ENCODE data around the gene MYOT. TPM values are rescaled to one million over a fixed set of nuclear protein-coding genes. Genes with fewer than 3 reads are reported as not detected.

The MYOT gene
- total RNA-seq, 4 donors from 2014 or later, result 0.92 to 4.8 TPM; not detected in 2

DNA sequence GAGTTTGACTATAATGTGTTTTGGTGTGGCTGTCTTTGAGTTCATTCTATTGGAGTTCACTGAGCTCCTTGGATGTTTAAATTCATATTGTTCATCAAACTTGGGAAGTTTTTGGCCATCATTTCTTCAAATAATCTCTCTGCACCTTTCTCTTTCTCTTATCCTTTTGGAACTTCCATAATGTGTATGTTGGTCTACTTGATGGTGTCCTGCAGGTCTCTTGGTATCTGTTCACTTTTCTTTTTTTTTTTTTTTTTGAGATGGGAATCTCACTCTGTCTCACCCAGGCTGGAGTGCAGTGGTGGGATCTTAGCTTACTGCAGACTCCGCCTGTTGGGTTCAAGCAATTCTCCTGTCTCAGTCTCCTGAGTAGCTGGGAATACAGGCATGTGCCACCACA lies 49.3 kb downstream of the MYOT start:
- 100% methylated on average over 1 of the region's 1 CpG for WGBS, 2 donors

DNA sequence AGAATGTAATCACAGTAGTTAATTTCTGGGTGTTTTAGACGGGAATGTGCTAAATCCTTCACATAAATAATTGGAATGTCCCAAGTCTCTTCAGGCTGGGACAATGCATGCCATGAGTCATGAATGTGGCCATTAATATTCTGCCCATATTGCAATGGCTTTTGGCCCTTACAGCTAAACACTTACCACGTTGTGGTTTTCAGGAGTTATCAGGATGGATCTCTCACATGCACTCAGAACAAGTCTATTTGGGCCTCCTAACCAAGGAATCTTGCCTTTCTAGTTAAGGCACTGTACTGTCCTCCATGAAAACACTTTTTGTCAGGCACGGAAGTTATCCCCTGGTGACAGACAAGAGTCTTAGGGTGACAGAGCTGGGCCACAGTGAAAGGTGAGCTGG lies 54.3 kb downstream of the MYOT start:
- intact Hi-C loops (cut with DNase I), result no loop called here
- H3K4me1 ChIP-seq, result no peaks in the 10 kb centered on the region
- H3K36me3 ChIP-seq, result no peaks in the 10 kb centered on the region
- WGBS, 2 donors, result 35 to 45% methylated on average over 2 to 3 of the region's 3 CpGs
- DNase-seq, result no peak
- no peak overlapping the region for H3K27ac ChIP-seq
- H3K27me3 ChIP-seq, result no peaks in the 10 kb centered on the region
- H3K9me3 ChIP-seq, result no peaks in the 10 kb centered on the region
- no peak overlapping the region for H3K4me3 ChIP-seq
- TF ChIP-seq POLR2A (IDR thresholded peaks at IDR 0.05), result no peak
- TF ChIP-seq, protein P1, sequence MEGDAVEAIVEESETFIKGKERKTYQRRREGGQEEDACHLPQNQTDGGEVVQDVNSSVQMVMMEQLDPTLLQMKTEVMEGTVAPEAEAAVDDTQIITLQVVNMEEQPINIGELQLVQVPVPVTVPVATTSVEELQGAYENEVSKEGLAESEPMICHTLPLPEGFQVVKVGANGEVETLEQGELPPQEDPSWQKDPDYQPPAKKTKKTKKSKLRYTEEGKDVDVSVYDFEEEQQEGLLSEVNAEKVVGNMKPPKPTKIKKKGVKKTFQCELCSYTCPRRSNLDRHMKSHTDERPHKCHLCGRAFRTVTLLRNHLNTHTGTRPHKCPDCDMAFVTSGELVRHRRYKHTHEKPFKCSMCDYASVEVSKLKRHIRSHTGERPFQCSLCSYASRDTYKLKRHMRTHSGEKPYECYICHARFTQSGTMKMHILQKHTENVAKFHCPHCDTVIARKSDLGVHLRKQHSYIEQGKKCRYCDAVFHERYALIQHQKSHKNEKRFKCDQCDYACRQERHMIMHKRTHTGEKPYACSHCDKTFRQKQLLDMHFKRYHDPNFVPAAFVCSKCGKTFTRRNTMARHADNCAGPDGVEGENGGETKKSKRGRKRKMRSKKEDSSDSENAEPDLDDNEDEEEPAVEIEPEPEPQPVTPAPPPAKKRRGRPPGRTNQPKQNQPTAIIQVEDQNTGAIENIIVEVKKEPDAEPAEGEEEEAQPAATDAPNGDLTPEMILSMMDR (IDR thresholded peaks at IDR 0.05), result no peak

More for the DNA sequence above, 49.3 kb downstream of the MYOT start:
- H3K27ac ChIP-seq, result no peak overlapping the region
- no peaks in the 10 kb centered on the region for H3K4me1 ChIP-seq
- intact Hi-C loops (cut with DNase I), result no loop called here
- TF ChIP-seq POLR2A (IDR thresholded peaks at IDR 0.05), result no peak
- TF ChIP-seq, protein P1 (IDR thresholded peaks at IDR 0.05), result no peak
- no peaks in the 10 kb centered on the region for H3K36me3 ChIP-seq
- H3K27me3 ChIP-seq, result no peaks in the 10 kb centered on the region
- no peak for DNase-seq
- H3K9me3 ChIP-seq, result peaks cover 0 to 26% (median 5%) of the 10 kb centered on the region in 3 donors
- H3K4me3 ChIP-seq, result no peak overlapping the region

DNA sequence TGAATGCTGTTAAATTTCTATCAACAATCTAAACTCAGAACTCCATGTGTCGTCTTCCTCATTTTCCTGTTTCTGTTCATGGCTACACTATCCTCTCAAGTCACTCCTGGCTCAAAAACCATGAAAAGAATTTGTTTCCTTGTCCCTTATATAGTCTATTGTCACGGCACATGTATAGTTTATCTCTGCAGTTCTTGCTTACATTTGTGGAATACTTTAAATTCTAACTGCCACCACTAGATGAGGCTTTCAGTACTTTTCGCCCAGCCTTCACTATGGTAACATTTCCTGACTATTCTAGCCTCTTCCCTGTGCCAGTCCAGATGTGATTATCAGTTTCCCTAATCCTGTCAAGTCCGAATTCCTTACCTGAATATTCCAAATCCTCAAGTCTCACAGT lies 56.2 kb downstream of the MYOT start:
- Histone ChIP-seq H3K4me3 (no peak overlapping the region), H3K4me1 (no peaks in the 10 kb centered on the region), H3K9me3 (no peaks in the 10 kb centered on the region), H3K36me3 (peaks cover 0 to 10% (median 0%) of the 10 kb centered on the region in 3 donors), H3K27me3 (no peaks in the 10 kb centered on the region), H3K27ac (no peak overlapping the region)
- 63 to 67% methylated on average over 4 of the region's 4 CpGs for WGBS, 2 donors
- intact Hi-C loops (cut with DNase I), result no loop called here
- no peak for DNase-seq
- TF ChIP-seq, protein P1 (IDR thresholded peaks at IDR 0.05), result no peak
- no peak for TF ChIP-seq POLR2A (IDR thresholded peaks at IDR 0.05)

DNA sequence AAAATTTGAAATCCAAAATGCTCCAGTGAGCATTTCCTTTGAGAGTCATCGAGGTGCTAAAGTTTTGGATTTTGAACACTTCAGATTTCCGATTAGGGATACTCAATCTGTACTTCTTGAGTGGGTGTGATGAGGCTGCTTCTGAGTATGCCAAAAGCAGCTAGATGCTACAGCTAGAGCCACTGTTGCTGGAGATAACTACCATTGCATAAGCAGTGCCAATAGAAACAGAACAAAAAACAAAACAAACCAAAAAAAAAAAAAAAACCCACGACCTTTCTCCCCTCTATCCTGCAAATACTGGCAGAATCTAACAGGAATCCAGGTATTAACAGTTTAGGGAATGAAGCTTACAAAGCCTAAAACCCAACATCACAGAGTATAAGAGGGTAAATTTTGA lies 65.1 kb downstream of the MYOT start:
- WGBS, 2 donors, result 53 to 62% methylated on average over 3 of the region's 3 CpGs
- Histone ChIP-seq H3K9me3 (no peaks in the 10 kb centered on the region), H3K4me3 (no peak overlapping the region), H3K27me3 (no peaks in the 10 kb centered on the region), H3K36me3 (peaks cover 0 to 28% (median 0%) of the 10 kb centered on the region in 3 donors), H3K27ac (no peak overlapping the region), H3K4me1 (peaks cover 0 to 5% (median 0%) of the 10 kb centered on the region in 3 donors)
- TF ChIP-seq POLR2A (IDR thresholded peaks at IDR 0.05), result no peak
- TF ChIP-seq, protein P1 (IDR thresholded peaks at IDR 0.05), result no peak
- intact Hi-C loops (cut with DNase I), result no loop called here
- DNase-seq, result no peak

DNA sequence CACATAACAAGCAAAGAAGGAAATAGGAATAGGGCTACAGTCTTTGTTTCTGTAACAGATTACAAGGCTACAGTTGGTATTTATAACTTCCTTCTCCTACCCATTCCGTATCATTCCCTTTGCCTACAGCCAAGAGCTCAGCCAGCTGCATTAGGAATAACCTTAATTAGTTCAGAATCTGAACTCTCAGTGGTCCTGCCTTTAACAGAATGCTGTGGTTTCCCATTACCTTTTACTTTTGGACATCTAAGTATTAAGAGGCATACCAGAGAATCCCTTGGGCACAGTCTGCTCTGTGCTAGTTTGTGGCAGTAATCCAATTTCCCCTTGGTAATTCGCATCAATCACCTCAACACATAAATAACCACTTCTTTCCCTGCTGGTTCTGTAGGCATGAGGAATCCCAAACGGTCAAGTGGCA lies 65.8 kb downstream of the MYOT start:
- WGBS, 2 donors, result 34 to 43% methylated on average over 2 to 3 of the region's 3 CpGs

More for the DNA sequence above, 65.8 kb downstream of the MYOT start:
- peaks cover 0 to 5% (median 0%) of the 10 kb centered on the region in 3 donors for H3K4me1 ChIP-seq
- H3K27ac ChIP-seq, result peak overlapping the region in 1 of 4 donors; percentile 3
- no peaks in the 10 kb centered on the region for H3K9me3 ChIP-seq
- H3K27me3 ChIP-seq, result no peaks in the 10 kb centered on the region
- DNase-seq, result no peak
- TF ChIP-seq POLR2A (IDR thresholded peaks at IDR 0.05), result no peak
- TF ChIP-seq, protein P1 (IDR thresholded peaks at IDR 0.05), result no peak
- H3K4me3 ChIP-seq, result no peak overlapping the region
- H3K36me3 ChIP-seq, result peaks cover 0 to 29% (median 3%) of the 10 kb centered on the region in 3 donors
- intact Hi-C loops (cut with DNase I), result no loop called here

All from esophagus squamous epithelium (tissue), 5 donors.